ENCODE results near the gene ACER3. TPM values are rescaled to one million over a fixed set of nuclear protein-coding genes. Genes with fewer than 3 reads are reported as not detected.
"Not testable (repeated sequence)": the region's sequence is repeated elsewhere in the genome, so short reads cannot be mapped to it uniquely, and the experiment has no call there.

The ACER3 gene
- total RNA-seq, 1 donor from 2014 or later = 21.5 TPM

DNA sequence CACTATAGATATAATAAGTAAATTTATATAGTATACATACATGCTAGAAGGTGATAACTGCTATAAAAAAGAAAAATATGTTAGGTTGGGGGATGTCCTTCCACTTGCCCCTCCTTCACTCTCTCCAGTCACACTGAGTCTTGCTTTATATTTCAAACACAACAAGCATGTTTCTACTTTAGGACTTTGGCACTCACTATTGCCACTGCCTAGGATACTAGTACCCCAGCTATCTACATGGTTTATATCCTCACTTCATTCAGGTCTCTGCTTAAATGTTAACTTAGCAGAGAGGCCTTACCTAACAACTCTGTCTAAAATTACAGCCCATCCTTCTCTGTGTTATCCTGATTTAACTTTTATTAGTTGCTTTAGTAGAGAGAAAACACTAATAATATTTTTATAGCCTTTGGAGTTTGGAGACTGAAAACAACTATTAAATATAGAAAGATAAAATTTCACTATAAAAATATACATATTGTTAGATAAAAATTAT lies 134.4 kb downstream of the ACER3 start:
- DNase-seq = no peak

DNA sequence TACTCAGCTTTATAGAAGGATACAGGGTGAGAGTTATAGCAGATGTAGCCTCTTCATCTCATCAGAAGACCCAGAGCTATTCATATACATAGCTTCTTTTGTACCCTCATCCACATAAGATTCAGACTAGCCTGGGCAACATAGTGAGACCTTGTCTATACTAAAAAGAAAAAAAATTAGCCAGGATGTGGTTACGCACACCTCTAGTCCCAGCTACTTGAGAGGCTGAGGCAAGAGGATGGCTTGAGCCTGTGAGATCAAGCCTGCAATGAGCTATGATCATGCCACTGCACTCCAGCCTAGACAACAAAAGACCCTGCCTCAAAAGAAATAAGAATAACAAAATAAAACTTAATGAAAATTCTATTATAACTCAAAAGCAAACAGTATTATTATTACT lies 136.8 kb downstream of the ACER3 start:
- no peak for DNase-seq

DNA sequence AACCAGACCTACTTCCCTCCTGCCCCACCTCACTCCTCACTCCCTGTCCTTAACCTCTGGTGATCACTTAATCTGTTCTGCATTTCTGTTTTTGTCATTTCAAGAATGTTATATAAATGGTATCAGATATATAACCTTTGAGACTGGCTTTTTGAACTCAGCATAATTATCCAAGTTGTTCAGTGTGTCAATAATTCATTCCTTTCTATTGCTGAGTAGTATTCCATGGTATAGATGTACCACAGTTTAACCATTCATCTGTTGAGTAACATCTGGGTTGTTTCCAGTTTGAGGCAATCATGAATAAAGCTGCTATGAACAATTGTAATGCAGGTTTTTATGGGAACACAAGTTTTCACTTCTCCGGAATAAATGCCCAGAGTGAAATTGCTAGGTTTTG lies 138.9 kb downstream of the ACER3 start:
- no peak for DNase-seq

- no peak for DNase-seq
Measured at GRCh38 chr11:77001613-77002012, 140.9 kb downstream of the ACER3 start.

GRCh38 chr11:77002776-77003175 lies 142.1 kb downstream of the ACER3 start:
- no peak for DNase-seq

GRCh38 chr11:77003963-77004362 lies 143.2 kb downstream of the ACER3 start:
- no peak for DNase-seq

GRCh38 chr11:77009533-77010160 lies 148.9 kb downstream of the ACER3 start:
- no peak for DNase-seq

- no peak for DNase-seq
Measured at GRCh38 chr11:77014669-77015068, 154.0 kb downstream of the ACER3 start.

- not testable (repeated sequence) for DNase-seq
Measured at GRCh38 chr11:77018396-77018924, 157.7 kb downstream of the ACER3 start.

- DNase-seq = no peak
Measured at GRCh38 chr11:77019976-77020595, 159.4 kb downstream of the ACER3 start.

GRCh38 chr11:77020734-77021133 lies 160.0 kb downstream of the ACER3 start:
- DNase-seq = no peak

GRCh38 chr11:77024745-77025144 lies 164.0 kb downstream of the ACER3 start:
- no peak for DNase-seq

DNA sequence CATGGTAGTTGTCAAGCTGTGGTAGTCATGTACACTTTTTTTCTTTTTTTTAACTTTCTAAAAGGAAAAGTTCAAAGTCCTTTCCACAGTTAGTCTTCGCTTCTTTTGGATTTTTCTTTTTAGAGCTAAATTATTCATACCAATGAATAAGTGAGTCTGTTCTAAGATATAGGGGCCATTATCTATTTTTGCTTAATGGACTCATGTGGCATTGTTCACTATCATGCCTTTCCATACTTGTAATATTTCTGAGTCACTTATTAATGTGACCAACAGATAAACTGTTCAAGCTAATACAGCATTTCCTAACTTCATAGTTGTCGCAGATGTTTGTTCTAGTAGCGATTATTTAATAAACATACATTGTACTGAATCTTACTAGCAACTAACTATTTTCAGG lies 165.5 kb downstream of the ACER3 start:
- no peak for DNase-seq

GRCh38 chr11:77026743-77027142 lies 166.0 kb downstream of the ACER3 start:
- DNase-seq = no peak

DNA sequence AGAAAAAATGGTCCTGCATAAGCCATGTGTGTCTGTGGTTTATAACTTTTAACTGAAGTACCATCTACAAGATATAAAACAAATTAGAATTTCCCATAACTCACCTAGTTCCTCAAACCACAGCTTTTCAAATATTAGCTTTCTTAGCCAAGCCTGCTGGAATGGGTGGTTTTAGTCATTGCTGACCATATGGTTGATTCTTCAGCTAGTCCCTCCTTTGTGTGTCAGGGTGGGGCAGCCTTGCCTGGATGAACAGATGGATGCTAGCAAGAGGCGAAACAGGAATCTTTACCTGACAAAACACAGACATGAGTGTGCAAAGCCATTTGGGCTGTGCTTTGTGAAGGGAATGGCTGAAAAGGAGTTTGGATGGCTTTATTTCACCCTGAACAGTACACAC lies 166.6 kb downstream of the ACER3 start:
- no peak for DNase-seq

GRCh38 chr11:77029829-77030228 lies 169.1 kb downstream of the ACER3 start:
- no peak for DNase-seq

DNA sequence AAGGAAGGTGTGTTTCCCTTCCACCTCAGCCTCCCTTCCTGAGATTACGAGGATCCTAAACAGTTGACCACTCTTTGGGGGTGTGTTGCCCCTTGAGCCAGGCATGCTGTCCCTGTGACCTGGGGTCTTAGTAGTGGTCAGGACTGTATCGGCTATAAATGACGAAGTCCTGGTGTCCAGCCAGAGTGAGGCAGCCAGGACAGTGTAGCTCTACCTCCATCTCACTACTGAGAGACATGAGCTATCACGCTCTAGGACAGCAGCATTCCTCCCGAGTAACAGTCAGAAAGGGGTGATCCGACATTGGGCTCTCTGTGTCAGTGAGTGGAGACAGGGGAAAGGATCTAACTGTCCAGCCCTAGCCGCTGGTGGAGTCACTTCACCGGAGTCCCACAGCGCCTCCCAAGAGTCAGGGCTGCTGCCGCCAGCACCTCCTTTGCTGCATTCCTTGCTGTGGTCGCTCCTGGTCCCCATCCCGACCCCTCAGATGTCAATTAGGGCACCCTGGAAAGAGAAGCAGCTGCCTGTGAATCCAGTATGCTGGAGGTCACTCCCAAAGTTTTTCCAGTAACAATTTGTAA lies 170.2 kb downstream of the ACER3 start:
- no peak for DNase-seq

DNA sequence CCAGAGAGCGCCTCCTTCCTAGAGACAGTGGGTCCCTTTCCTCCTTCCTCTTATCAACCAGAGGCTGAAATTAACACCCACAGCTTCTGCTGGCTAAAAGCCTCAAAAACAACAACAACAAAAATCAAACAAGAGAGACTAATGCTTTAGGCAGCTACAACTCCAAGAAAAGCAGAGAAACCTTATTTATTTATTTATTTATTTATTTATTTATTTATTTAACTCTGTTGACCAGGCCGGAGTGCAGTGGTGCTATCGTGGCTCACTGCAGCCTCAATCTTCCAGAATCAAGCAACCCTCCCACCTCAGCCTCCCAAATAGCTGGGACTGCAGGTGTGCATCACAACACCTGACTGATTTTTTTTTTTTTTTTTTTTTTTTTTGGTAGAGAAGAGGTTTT lies 170.9 kb downstream of the ACER3 start:
- DNase-seq = no peak

DNA sequence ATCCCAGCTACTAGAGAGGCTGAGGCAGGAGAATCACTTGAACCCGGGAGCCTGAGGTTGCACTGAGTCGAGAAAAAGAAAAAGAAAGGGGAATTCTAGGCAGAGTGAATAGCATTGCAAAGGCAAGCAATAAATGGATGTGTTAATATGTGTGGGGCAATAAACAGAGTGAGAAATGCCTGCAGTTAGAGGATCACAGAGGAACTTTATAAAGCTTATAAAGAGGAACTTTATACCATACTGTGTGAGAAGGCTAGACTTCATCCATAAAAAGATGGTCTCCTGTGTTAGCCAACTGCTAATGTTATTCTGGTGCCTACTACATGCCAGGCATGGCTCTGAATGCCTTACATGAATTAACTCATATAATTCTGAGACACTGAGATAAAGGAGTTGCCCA lies 174.3 kb downstream of the ACER3 start:
- DNase-seq = no peak

GRCh38 chr11:77035580-77035979 lies 174.9 kb downstream of the ACER3 start:
- no peak for DNase-seq

- no peak for DNase-seq
Measured at GRCh38 chr11:77036398-77036797, 175.7 kb downstream of the ACER3 start.

DNA sequence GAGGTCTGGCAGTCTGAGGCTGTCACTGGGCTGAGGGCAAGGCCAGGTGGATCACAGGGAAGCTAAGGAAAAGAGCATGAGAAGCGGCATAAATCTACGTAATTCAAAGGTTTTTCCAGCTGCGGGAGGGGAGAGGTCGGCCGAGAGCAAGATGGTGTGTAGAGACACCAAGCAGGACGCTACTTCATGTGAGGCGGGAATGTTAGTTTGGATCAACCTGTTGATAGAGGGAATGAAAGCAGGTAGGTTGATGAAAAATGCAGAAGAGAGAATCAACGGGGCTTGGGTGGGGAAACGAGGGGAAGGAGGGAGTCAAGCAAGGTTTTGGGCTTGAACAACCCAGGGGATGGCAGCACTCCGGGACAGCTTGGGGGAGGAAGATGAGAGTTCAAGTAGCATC lies 176.3 kb downstream of the ACER3 start:
- DNase-seq = no peak

DNA sequence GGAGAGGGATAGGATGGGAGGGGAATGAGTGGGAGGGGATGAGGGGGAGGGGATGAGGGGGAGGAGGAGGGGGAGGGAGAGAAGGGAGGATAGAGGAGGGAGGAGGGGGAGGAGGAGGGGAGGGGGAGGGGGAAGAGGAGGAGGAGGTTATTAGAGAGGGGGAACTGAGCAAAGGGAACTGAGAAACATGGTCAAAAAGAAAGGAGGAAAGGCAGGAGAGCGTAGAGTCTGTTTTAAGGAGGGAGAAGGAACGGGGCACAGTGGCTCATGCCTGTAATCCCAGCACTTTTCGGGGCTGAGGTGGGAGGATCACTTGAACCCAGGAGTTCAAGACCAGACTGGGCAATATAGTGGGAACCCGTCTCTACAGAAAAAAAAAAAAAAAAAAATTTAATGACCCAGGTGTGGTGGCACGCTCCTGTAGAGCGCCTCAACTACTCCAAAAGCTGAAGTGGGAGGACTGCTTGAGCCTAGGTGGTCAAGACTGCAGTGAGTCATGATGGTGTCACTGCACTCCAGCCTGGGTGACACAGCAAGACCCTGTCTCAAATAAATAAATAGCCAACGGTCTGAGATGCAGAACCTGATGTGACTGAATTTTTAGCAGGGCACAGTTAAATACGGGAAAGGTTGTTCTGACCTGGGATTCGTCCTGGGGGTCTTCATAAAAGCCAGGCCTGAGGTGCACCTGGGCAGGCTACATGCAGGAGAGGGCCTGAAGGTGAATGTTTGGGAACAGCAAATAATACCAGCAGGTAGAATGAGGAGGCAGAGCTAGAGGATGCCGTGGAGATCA lies 177.5 kb downstream of the ACER3 start:
- no peak for DNase-seq

All from occipital lobe (tissue), 2 donors.